ENCODE data around the gene FLACC1.
"Not testable (repeated sequence)": the region's sequence is repeated elsewhere in the genome, so short reads cannot be mapped to it uniquely, and the experiment has no call there.

The FLACC1 gene

DNA sequence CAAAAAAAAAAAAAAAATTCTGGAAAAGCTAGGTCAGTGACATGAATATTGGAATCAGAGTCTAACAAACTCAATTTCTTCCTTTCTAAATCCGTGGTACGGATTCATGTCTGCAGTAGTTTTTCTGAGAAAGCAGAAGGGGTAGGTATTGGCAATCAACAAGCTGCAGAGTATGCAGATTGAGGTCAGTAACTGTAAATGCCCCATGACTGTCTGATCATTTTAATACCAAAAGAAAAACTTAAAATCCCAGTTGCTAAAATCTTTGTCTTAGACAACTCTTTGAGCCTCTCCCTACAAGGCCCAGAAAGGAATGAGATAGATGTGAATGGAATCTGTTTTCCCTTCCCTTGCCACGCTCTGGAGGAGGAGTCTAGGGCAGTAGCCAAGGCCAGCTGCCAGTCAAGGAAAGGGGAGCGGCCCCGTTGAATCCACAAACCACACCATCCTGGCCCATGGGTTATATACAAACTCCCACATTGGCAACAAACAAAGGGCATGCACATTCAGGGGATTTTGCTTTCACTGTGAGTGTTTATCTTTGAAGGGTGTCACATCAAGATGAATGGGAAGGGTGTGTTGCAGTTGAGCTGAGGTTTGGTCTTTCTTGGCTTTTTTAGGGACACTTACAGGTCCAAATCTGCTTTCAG is 102.9 kb downstream of the FLACC1 start:
- no peak for TF ChIP-seq CTCF (IDR thresholded peaks at IDR 0.05; ENCODE audit: low read depth, low read length)

GRCh38 chr2:201250741-201251140 is 106.4 kb downstream of the FLACC1 start:
- H3K4me3 ChIP-seq (ENCODE audit: low read depth, low read length), result no peak overlapping the region
- TF ChIP-seq CTCF (IDR thresholded peaks at IDR 0.05; ENCODE audit: low read depth, low read length), result no peak

More for the DNA sequence above, 102.9 kb downstream of the FLACC1 start:
- no peak overlapping the region for H3K4me3 ChIP-seq (ENCODE audit: low read depth, low read length)

DNA sequence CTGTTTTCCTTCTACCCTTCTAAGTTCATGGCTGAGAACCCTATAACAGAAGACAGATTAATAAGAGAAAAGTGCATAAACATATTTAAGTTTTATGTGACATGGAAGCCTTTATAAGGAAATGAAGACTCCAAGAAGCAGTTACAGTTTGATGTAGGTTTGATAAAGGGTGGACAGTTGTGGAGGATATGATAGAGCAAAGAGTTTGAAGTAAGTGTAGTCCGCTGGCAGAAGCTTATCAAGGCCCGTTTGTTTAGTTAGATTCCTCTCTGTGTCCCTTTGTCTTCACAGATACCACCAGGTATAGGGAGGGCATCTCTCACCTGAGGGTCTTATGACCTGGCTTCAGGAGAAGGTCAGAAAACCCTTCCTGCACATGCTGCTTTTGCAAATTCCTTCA is 107.3 kb downstream of the FLACC1 start:
- no peak overlapping the region for H3K4me3 ChIP-seq (ENCODE audit: low read depth, low read length)
- no peak for TF ChIP-seq CTCF (IDR thresholded peaks at IDR 0.05; ENCODE audit: low read depth, low read length)

DNA sequence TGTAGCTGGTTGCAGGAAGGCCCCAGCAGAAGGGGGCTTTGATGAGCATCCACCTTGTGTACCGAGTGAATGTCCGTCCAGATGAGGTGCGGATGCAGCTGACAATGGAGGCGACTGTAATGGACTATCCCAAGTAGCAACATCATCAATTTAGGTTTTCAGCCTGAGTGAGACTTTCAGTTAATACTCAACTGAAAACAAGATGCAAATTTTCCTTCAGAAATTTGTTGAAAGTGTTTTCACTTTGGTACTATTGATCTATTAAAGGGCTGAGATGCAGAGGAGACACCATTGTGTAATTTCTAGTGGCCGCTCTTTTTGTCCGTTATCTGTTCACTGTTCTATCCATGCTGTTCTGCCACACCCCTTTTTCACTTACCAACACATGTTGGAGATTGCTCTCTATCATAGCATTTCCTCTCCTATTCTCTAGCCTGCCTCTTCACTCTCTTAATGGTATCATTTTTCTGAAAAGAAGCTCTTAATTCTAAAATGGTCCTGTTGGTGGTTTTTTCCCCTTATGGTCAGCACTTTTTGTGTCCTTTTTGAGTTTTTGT is 108.8 kb downstream of the FLACC1 start:
- H3K4me3 ChIP-seq (ENCODE audit: low read depth, low read length), result no peak overlapping the region
- no peak for TF ChIP-seq CTCF (IDR thresholded peaks at IDR 0.05; ENCODE audit: low read depth, low read length)

DNA sequence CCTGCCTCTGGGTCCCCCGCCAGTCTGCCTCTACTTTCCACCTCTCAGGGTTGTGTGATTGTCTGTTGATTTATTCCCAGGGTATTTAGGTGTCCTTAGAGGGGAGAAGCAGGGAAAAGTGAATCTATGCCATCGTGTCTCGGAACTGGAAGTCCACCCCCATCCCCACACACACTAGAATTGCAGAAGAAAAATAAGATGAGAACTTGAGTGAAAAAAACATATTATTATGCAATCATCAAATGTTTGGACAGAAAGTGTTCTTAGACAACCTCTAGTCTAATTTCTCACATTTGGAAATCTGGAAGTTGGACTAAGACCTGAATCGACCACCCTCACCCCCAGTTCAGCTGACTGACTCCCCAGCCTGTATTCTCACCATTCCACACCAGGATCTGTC is 110.9 kb downstream of the FLACC1 start:
- H3K4me3 ChIP-seq (ENCODE audit: low read depth, low read length), result no peak overlapping the region
- no peak for TF ChIP-seq CTCF (IDR thresholded peaks at IDR 0.05; ENCODE audit: low read depth, low read length)

GRCh38 chr2:201244829-201245228 is 112.3 kb downstream of the FLACC1 start:
- H3K4me3 ChIP-seq (ENCODE audit: low read depth, low read length), result no peak overlapping the region
- TF ChIP-seq CTCF (IDR thresholded peaks at IDR 0.05; ENCODE audit: low read depth, low read length), result no peak

- H3K4me3 ChIP-seq (ENCODE audit: low read depth, low read length), result no peak overlapping the region
- TF ChIP-seq CTCF (IDR thresholded peaks at IDR 0.05; ENCODE audit: low read depth, low read length), result no peak
These were observed 114.4 kb downstream of the FLACC1 start for GRCh38 chr2:201242571-201243277.

DNA sequence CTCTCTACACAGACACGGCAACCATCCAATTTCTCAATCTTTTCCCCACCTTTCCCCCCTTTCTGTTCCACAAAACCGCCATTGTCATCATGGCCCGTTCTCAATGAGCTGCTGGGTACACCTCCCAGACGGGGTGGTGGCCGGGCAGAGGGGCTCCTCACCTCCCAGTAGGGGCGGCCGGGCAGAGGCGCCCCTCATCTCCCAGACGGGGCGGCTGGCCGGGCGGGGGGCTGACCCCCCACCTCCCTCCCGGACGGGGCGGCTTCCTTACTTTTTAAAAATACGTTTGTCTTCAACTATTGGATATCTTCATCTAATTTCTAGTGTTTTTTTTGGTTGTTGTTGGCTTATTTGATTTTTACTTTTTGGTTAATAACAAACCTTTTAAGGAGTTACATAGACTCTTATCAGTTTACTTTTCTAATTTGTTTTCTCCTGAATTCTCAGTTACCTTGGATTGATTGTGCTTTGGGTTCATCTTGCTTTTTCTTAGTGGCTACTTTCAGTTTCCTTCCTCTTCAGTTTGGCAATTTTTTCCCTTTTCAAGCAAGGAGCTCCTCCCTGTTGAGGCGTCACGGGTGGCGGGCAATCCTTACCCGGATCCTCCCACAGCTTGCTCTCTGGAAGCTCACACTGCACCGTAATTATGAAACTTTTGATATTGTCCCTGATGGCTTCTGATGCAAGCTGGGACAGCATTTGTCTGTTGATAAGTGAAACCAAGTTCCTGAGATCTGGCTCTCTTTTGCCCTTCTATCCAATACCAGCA is 117.8 kb downstream of the FLACC1 start:
- H3K4me3 ChIP-seq (ENCODE audit: low read depth, low read length), result not testable (repeated sequence)
